HepG2 (cell line): ENCODE data around the gene CYP4F22. TPM values are rescaled to one million over a fixed set of nuclear protein-coding genes. Genes with fewer than 3 reads are reported as not detected.

Experiments
- ATF7-NPFF ChIP-seq: sonication (generic); formaldehyde crosslinking; IDR thresholded peaks from 2 replicates; pipeline ENCODE4 v1.8.1; 2023; ENCODE audit warnings: mild to moderate bottlenecking, low read depth, missing genetic modification reagents, moderate library complexity
- GMEB1 ChIP-seq: sonication (generic); formaldehyde crosslinking; IDR thresholded peaks from 2 replicates; pipeline ENCODE4 v1.5.1; 2020; ENCODE audit warnings: missing genetic modification reagents, mild to moderate bottlenecking, borderline replicate concordance
- ISL2 ChIP-seq: sonication (generic); formaldehyde crosslinking; IDR thresholded peaks from 2 replicates; pipeline ENCODE4 v1.5.0; 2020; ENCODE audit warnings: missing genetic modification reagents
- KIAA2018 ChIP-seq: sonication (generic); formaldehyde crosslinking; IDR thresholded peaks from 2 replicates; pipeline ENCODE4 v1.5.0; 2020; ENCODE audit warnings: mild to moderate bottlenecking, missing genetic modification reagents, borderline replicate concordance
- MTA3 ChIP-seq: sonication (generic); formaldehyde crosslinking; IDR thresholded peaks from 2 replicates; pipeline ENCODE4 v1.4.0; 2020; ENCODE audit warnings: missing genetic modification reagents
- MYC ChIP-seq: sonication (generic); formaldehyde crosslinking; IDR thresholded peaks from 2 replicates; pipeline ENCODE4 v1.9.0; 2021; ENCODE audit warnings: missing genetic modification reagents, borderline replicate concordance
- SKI ChIP-seq: fragments of 450-650 bp; IDR thresholded peaks from one replicate; pipeline ENCODE4 v1.6.1; 2018; ENCODE audit warnings: mild to moderate bottlenecking; ENCODE audit not compliant: partially characterized antibody
- SMAD1 ChIP-seq: sonication (generic); formaldehyde crosslinking; IDR thresholded peaks from 2 replicates; pipeline ENCODE4 v1.4.0; 2020; ENCODE audit warnings: missing genetic modification reagents, low read depth, mild to moderate bottlenecking, borderline replicate concordance
- ZBTB1 ChIP-seq: sonication (generic); formaldehyde crosslinking; IDR thresholded peaks from 2 replicates; pipeline ENCODE4 v1.4.0; 2020; ENCODE audit warnings: missing genetic modification reagents, borderline replicate concordance
- ZBTB26 ChIP-seq: IDR thresholded peaks from 2 replicates; pipeline ENCODE4 v1.6.1; 2016; ENCODE audit warnings: missing compliant biosample characterization, missing genetic modification reagents, borderline replicate concordance
- ZBTB7B ChIP-seq: sonication (generic); formaldehyde crosslinking; IDR thresholded peaks from 2 replicates; pipeline ENCODE4 v1.4.0; 2020; ENCODE audit warnings: missing genetic modification reagents
- ZNF275 ChIP-seq: sonication (generic); formaldehyde crosslinking; IDR thresholded peaks from 2 replicates; pipeline ENCODE4 v1.8.0; 2022; ENCODE audit warnings: missing genetic modification reagents, mild to moderate bottlenecking, inconsistent platforms, borderline replicate concordance
- ZNF740 ChIP-seq: sonication (generic); formaldehyde crosslinking; IDR thresholded peaks from 2 replicates; pipeline ENCODE4 v1.4.0; 2020; ENCODE audit warnings: missing genetic modification reagents
- polyA plus RNA-seq, 8 experiments: library from polyadenylated mRNA; depleted of rRNA in 3 of 8; stranded (reverse) in 7 of 8; unstranded in 1 of 8; fragments of >200 nt; fragmentation: Illumina TruSeq in 4 of 8; extraction: Trizol in 4 of 8; gene quantifications; 2 replicates each; pipeline versions ENCODE4 v1.2.1 to v1.2.3, GENCODE V29; 2011 to 2016; ENCODE audit warnings: low read depth in 4 of 8, missing spikeins in 1 of 8, mixed read lengths in 1 of 8; ENCODE audit not compliant: insufficient read depth in 1 of 8
- total RNA-seq, 5 experiments: library from RNA; depleted of rRNA; stranded (reverse); fragments of >200 nt; fragmentation: Illumina TruSeq; extraction: Trizol; gene quantifications; 2 replicates each; pipeline ENCODE4 v1.2.3, GENCODE V29; 2016; ENCODE audit warnings: low read depth in 1 of 5

The CYP4F22 gene
- total and polyA plus RNA-seq, 2 of the 13 experiments (the other 11 are each of a cell fraction or from before 2014, with no cell fraction given) = 0.05 TPM; not detected in 1

GRCh38 chr19:15555759-15556633 is 47.7 kb downstream of the CYP4F22 start (continued):
- TF ChIP-seq SKI (peak; percentile 40), ZBTB1 (CRISPR knock-in tag) (no peak), MYC (CRISPR knock-in tag) (peak; percentile 35; the same call in 1 of the 2 replicates), SMAD1 (CRISPR knock-in tag) (peak; percentile 76; the same call in 1 of the 2 replicates), GMEB1 (CRISPR knock-in tag) (peak; percentile 49; the same call in 1 of the 2 replicates), ZNF275 (peak; percentile 36; the same call in 1 of the 2 replicates), ZNF740 (CRISPR knock-in tag) (no peak), ISL2 (0 out of 2 replicates have a peak, but pooled peaks have one; percentile 19), KIAA2018 (CRISPR knock-in tag) (no peak), ZBTB7B (0 out of 2 replicates have a peak, but pooled peaks have one; percentile 23), MTA3 (no peak), ATF7-NPFF (CRISPR knock-in tag) (0 out of 2 replicates have a peak, but pooled peaks have one; percentile 11), ZBTB26 (no peak)
